ENCODE data around the gene ZFAND2A. TPM values are rescaled to one million over a fixed set of nuclear protein-coding genes. Genes with fewer than 3 reads are reported as not detected.

The ZFAND2A gene
- polyA plus RNA-seq, 3 donors: 30.6 to 126 (median 35.1) TPM

DNA sequence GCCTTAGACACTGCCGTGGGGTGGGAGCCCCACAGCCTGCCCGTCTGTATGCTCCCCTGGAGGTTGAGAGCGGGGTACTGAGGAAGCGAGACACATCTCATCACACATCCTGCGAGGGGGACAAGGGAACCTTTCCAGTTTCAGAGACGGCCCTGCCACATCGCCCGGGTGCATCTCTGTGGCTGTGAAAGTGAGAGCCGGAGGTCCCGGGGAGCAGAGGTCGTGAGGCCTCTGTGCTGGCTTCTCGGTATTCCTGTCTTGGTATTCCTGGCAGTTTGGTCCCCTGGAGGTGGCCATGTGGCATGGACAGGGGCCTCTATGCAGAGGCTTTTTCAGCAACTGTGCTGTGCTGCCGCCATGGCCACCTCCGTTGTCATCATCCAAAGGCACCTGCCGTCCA is 41.9 kb upstream of the ZFAND2A start:
- Histone ChIP-seq H3K4me1 (ENCODE audit: control insufficient read depth in 1 of 2, insufficient read depth in 2 of 2, low read length in 2 of 2) (no peaks in the 10 kb centered on the region), H3K36me3 (replicated peaks in 1 of 2; ENCODE audit: control insufficient read depth in 1 of 2, insufficient read depth in 2 of 2, low read length in 2 of 2) (no peaks in the 10 kb centered on the region), H3K27me3 (ENCODE audit: control insufficient read depth in 2 of 2, insufficient read depth in 2 of 2, low read length in 2 of 2) (no peaks in the 10 kb centered on the region), H3K27ac (ENCODE audit: low read depth in 1 of 2, low read length in 2 of 2) (no peak overlapping the region), H2AFZ (ENCODE audit: insufficient read depth, low read depth, low read length, poor library complexity, severe bottlenecking) (no peak overlapping the region), H3K9me3 (replicated peaks in 1 of 2; ENCODE audit: control insufficient read depth in 1 of 2, insufficient read depth in 1 of 2, low read length in 2 of 2) (no peaks in the 10 kb centered on the region), H4K20me1 (ENCODE audit: insufficient read depth, low read length) (no peaks in the 10 kb centered on the region), H3K9ac (ENCODE audit: insufficient read depth, low read length, poor library complexity, severe bottlenecking) (no peak overlapping the region), H3K4me2 (replicated peaks; ENCODE audit: extremely low read depth, low read length, poor library complexity, severe bottlenecking) (no peak overlapping the region), H3K4me3 (replicated peaks in 1 of 3; ENCODE audit: low read depth in 2 of 3, low read length in 3 of 3) (no peak overlapping the region), H3K79me2 (ENCODE audit: insufficient read depth, low read length) (no peaks in the 10 kb centered on the region)
- H3K27ac Mint-ChIP-seq: no peak overlapping the region
- 89% methylated on average over 13 of the region's 15 CpGs for WGBS (ENCODE audit: insufficient coverage)
- H3K27me3 Mint-ChIP-seq (ENCODE audit: low read depth in 3 of 3): peaks cover 7 to 40% (median 34%) of the 10 kb centered on the region in 3 donors
- intact Hi-C loops (cut with micrococcal nuclease): no loop called here
- no peaks in the 10 kb centered on the region for H3K9me3 Mint-ChIP-seq
- H3K4me3 Mint-ChIP-seq: no peak overlapping the region
- TF ChIP-seq, protein P1, sequence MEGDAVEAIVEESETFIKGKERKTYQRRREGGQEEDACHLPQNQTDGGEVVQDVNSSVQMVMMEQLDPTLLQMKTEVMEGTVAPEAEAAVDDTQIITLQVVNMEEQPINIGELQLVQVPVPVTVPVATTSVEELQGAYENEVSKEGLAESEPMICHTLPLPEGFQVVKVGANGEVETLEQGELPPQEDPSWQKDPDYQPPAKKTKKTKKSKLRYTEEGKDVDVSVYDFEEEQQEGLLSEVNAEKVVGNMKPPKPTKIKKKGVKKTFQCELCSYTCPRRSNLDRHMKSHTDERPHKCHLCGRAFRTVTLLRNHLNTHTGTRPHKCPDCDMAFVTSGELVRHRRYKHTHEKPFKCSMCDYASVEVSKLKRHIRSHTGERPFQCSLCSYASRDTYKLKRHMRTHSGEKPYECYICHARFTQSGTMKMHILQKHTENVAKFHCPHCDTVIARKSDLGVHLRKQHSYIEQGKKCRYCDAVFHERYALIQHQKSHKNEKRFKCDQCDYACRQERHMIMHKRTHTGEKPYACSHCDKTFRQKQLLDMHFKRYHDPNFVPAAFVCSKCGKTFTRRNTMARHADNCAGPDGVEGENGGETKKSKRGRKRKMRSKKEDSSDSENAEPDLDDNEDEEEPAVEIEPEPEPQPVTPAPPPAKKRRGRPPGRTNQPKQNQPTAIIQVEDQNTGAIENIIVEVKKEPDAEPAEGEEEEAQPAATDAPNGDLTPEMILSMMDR (IDR thresholded peaks at IDR 0.05): no peak
- H3K36me3 Mint-ChIP-seq: no peaks in the 10 kb centered on the region
- no peaks in the 10 kb centered on the region for H3K4me1 Mint-ChIP-seq
- no peak for DNase-seq

GRCh38 chr7:1200045-1200444 is 40.0 kb upstream of the ZFAND2A start:
- Mint-ChIP-seq H3K9me3 (no peaks in the 10 kb centered on the region), H3K27ac (no peak overlapping the region), H3K4me1 (no peaks in the 10 kb centered on the region), H3K27me3 (ENCODE audit: low read depth in 3 of 3) (peaks cover 7 to 40% (median 36%) of the 10 kb centered on the region in 3 donors), H3K36me3 (no peaks in the 10 kb centered on the region), H3K4me3 (no peak overlapping the region)
- Histone ChIP-seq H3K79me2 (ENCODE audit: insufficient read depth, low read length) (no peaks in the 10 kb centered on the region), H2AFZ (ENCODE audit: insufficient read depth, low read depth, low read length, poor library complexity, severe bottlenecking) (no peak overlapping the region), H4K20me1 (ENCODE audit: insufficient read depth, low read length) (no peaks in the 10 kb centered on the region), H3K4me1 (ENCODE audit: control insufficient read depth in 1 of 2, insufficient read depth in 2 of 2, low read length in 2 of 2) (no peaks in the 10 kb centered on the region), H3K4me3 (replicated peaks in 1 of 3; ENCODE audit: low read depth in 2 of 3, low read length in 3 of 3) (no peak overlapping the region), H3K9me3 (replicated peaks in 1 of 2; ENCODE audit: control insufficient read depth in 1 of 2, insufficient read depth in 1 of 2, low read length in 2 of 2) (no peaks in the 10 kb centered on the region), H3K4me2 (replicated peaks; ENCODE audit: extremely low read depth, low read length, poor library complexity, severe bottlenecking) (no peak overlapping the region), H3K36me3 (replicated peaks in 1 of 2; ENCODE audit: control insufficient read depth in 1 of 2, insufficient read depth in 2 of 2, low read length in 2 of 2) (no peaks in the 10 kb centered on the region), H3K27ac (ENCODE audit: low read depth in 1 of 2, low read length in 2 of 2) (no peak overlapping the region), H3K9ac (ENCODE audit: insufficient read depth, low read length, poor library complexity, severe bottlenecking) (no peak overlapping the region), H3K27me3 (ENCODE audit: control insufficient read depth in 2 of 2, insufficient read depth in 2 of 2, low read length in 2 of 2) (no peaks in the 10 kb centered on the region)
- TF ChIP-seq, protein P1 (IDR thresholded peaks at IDR 0.05): no peak
- no peak for DNase-seq
- intact Hi-C loops (cut with micrococcal nuclease): no loop called here
- WGBS (ENCODE audit: insufficient coverage): 81% methylated on average over 10 of the region's 19 CpGs
